ENCODE results near the gene PTPRG.

PTPRG gene

DNA sequence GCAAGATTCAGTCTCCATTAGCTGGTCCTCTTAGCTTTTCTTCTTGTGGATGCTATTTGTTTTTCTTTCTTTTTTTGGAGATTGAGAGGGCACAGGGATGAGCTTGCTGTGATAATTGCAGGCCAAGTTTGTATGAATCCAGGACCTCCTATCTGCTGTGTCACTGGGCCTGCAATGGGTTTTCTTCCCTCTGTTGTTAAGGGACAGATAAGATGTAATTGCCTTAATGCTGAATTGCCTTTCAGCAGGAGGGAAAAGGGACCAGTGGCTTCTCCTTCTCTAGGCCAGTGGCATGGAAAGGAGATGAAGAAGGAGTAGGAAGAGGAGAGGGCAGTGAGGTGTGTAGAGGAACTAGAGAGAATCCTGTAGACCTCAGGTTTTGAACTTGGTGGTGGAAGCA is 29.9 kb downstream of the PTPRG start:
- no peak for DNase-seq

DNA sequence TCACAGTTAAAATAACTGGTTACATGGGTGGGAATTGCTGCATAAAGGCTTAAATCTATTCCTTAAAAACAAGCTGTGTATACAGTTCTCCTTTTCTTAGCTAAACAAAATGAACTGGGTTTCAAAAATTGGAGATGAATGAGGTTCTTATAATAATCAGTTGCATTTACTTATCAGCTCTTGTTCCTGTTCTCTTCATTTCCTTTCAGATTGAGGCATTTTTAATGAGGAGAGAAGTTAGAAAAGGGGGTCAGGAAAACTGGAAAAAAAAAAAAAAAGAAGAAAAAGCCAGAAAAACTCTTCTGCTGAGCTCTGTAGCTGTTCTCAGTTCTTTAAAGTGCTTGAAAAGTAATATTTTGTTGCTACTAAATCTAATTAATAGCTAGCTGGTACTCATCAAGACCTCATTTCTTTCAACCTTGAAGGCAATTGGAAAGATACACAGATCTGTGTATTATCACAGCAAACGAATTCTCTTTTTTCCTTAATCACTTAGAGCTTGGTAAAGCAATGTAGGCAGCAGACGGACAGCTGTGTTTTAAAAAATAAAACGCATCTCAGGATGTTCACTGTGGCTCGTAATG is 32.2 kb downstream of the PTPRG start:
- no peak for DNase-seq

DNA sequence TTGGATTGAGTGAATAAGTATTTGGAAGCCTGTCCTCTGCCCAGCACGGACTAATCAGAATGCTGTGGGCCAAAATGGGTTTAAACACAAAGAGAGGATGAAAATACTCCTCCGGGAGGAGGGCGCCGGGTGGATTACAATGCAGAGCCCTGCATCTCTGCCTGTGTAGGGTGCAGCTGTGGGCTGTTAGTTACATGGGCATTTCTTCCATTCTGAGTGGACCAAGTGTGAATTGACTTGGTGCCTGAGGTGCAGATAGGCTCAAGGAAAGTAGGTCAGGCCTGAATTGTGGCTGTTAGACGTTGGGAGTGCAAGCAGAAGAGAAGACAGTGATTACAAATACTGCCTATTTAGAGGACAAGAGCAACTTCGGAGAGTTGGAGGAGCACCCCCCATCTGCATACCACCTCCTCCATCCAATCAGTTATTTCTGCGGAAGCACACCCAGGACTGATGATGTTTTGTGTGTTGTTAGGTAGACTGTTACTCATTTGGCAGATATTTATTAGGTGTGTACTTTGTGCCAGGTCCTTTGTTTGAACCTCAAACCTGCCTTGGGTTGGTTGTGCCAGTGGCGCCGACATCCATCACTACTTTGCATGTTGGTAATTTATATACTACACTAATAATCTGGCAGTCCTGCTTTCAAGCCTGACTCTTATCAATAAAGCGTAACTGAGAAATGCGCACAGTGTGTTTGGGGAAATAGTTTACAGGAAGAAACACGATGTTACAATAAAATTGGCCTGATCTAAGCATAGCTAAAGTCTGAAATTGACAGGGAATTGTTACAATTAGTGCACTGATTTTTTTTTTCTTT is 33.0 kb downstream of the PTPRG start:
- DNase-seq: no peak

DNA sequence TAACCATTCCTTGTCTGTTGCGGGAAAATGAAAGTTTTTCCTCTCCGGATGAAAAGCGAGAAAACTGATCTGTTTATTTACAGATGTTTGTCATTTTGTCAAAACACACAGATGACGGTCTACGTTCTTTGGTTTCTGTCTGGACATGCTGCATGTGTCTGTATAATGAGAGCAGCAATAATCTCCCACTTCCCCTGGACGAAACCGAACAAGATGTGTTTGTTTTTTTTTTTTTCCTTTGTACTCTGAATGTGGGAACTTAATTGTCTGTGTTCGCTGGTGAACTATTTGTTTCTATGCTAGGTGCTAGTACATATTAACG is 33.6 kb downstream of the PTPRG start:
- no peak for DNase-seq

DNA sequence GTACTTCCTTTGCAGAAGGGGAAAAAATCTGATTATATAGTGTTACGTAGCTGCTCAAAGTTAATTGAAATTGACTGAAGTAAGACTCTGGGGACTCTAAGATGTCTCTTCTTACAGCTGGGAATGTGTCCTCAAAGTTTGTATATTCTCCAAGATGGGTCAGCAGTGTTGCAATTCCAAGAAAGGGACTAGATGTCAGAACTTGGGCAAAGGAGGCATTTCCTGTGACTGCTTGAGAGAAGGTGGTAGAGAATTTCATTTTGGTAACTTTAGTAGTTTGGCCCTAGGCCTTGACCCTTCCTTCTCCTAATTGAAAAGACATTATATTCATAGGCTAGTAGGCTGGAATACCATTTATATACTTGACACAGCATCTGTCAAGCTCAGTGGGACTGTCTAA is 33.9 kb downstream of the PTPRG start:
- DNase-seq: no peak

DNA sequence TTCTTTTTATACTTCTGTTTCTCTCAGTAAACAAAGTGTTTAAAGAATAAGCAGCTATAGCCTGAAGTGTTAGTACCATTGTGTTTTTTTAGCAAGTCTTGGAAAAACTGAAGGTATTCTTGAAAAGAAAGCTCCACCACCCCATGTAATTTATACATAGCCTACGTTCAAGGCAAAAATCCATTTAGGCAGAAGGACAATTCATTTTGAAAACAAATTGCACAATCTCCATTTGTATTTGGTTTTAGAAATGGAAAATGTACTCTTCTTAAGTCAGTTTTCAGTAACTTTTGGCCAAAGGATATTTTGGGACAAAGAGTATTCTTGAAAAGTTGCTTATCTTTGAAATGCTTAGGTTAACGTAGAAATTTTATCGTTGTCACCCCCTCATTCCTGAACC is 34.5 kb downstream of the PTPRG start:
- DNase-seq: no peak

GRCh38 chr3:61597906-61598305 is 36.5 kb downstream of the PTPRG start:
- no peak for DNase-seq

DNA sequence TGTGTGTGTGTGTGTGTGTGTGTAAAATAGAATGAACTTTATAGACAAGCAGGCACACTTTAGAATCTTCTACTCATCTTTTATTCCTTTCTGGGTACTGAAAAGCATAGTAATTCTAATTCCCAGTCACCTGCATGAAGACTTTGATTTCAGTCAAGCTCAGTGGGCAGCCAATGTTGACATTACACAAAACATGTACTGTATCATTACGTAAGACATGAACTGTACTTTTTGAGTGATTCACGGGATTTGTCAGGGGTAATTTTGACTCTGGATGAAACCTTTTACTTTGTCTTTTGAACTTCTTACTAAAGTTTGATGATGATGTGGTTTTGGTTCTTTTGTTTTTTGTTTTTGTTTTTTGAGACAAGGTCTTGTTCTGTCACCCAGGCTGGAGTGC is 38.8 kb downstream of the PTPRG start:
- DNase-seq: no peak

- DNase-seq: no peak
Measured at GRCh38 chr3:61601831-61602230, 40.5 kb downstream of the PTPRG start.

GRCh38 chr3:61602466-61602865 is 41.1 kb downstream of the PTPRG start:
- no peak for DNase-seq

DNA sequence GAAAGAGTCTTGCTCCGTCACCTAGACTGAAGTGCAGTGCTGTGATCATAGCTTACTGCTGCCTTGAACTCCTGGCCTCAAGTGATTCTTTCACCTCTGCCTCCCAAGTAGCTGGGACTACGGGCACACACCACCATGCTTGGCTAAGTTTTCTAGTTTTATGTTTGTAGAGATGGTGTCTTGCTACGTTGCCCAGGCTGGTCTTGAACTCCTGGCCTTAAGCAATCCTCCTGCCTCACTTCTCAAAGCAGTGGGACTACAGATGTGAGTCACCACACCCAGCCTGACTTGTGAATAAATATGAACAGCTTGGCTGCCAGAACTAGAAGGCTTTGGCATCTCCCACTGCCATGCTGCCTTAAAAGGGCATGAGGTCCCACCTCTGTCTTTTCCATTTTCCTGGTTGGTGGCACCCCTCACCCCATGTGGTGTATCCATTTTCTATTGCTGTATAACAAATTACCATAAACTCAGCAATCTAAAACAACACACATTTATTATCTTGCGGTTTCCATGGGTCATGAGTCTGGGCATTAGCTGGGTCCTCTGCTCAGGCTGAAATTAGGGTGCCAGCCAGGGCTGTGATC is 44.3 kb downstream of the PTPRG start:
- no peak for DNase-seq

DNA sequence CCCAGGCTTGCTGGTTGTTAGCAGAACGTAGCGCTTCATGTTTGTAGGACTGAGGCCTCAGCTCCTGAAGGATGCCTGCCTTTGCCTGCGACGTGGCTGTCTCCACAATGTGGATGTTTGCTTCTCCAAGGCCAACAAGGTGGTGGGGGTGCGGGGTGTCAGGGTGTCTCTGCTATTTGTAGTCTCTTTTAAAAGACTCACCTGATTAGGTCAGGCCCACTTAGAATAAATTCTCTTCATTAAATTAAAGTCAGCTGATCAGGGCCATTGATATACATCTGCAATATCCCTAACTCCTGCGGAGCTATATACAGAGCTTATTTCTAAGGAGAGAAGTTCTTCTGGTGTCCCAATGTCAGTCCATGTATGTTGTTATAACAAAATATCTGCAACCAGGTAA is 44.8 kb downstream of the PTPRG start:
- no peak for DNase-seq

- DNase-seq: no peak
Measured at GRCh38 chr3:61608072-61608471, 46.7 kb downstream of the PTPRG start.

DNA sequence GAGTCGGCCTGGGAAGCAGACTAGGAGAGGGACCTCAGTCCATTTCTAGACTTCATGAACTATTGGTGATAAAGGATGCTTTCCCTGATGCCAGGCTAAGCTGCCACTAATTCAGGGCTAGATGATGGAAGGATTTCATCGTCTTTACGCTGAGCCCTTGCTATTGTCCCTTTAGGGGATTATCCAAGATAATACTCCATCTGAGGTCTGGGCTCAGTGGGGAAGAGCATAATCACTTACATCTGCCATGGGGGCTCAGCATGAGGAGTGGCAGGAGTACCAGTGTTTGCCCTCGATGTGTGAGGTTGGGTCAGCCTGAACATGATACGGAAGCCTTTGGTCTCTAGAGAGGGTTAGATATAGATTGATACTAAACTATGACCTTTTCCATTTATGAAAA is 47.3 kb downstream of the PTPRG start:
- no peak for DNase-seq

DNA sequence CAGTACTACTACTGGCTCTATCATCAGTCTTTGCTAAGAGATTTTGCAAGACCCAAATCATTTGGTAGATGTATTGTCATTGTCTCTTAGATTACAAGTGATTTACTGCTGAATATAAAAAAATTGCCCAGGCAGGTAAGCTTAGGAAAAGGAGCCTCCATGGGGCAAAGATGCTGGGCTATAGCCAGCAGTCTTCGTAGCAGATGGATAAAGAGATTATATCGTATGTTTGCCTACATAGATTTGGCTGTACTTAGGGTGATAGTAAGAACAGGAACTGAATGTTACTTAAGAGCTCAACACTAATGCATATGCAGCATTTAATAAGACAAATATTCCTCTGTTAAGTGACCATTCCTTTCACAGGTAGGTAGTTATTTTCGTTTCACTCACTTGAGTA is 48.9 kb downstream of the PTPRG start:
- DNase-seq: no peak

GRCh38 chr3:61612211-61613194 is 51.1 kb downstream of the PTPRG start:
- no peak for DNase-seq

DNA sequence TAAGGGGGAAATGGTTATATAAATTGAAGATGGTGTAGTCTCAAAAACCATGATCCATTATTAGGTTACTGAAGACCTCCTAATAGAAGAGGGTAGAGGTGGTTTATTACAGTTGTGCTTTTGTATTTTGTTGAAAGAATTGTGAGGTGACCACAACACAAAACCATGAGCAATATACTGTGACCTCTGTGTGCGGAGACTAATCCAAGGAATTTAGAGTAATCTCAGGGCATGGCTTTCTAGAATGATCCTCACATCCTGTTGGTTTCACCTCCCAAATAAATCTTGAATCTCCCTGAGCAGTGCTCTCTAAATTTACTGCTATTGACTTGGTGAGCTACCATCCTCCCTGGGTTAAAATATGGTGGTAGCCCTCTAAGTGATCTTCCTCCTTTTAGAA is 52.3 kb downstream of the PTPRG start:
- DNase-seq: no peak

DNA sequence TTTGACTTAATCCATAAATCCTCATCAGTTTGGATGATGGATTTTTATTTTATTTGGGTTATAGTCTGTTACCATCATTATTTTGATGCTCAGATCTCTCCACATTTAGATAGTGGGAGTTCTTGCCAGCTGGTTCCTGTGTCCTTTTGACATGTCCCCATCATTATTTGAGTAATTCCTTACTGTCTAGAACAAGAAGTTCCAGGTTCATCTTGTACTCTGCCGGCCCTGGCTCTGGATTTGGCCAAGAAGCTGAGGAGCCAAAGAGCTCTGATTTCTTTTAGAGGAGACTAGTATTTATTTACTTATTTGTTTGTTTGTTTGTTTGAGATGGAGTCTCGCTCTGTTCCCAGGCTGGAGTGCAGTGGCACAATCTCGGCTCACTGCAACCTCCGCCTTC is 54.3 kb downstream of the PTPRG start:
- DNase-seq: no peak

DNA sequence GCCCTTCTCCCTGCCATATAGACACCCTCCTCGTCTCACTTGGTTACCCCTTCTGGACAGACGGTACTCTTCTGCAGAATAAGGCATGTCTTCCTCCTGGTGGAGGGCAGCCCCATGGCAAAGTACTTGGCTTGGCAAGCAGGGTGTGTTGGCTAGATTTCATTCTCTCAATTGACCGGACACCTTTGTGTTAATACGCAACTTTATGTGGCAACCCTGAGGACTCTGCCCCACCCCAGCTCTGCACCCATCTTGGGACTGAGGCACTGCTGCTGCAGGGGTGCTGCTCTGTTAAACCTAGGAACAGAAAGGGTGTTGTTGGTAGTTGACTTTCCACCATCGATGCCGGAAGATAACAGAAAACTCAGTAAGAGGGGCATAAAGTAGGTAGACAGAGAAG is 55.2 kb downstream of the PTPRG start:
- no peak for DNase-seq

- no peak for DNase-seq
Measured at GRCh38 chr3:61617041-61617440, 55.7 kb downstream of the PTPRG start.

GRCh38 chr3:61617651-61618050 is 56.3 kb downstream of the PTPRG start:
- DNase-seq: no peak

DNA sequence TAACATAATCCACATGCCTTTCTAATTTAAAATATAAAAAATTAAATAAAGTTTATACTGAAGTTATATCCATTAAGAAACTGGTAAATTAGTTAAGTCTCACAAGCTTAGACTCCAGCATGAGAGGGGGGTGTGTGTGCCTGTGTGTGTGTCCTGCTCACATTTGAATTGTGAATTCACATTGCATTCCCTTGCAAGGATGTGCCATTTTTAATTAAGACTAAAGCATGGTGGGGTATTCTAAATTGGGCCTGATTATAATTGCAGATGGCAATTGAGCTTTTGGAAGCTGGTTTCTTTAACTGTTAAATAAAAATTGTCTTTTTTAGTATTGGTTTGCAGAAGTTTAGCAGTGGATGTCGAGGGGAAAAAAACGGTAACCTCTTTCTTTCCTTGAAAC is 56.9 kb downstream of the PTPRG start:
- DNase-seq: no peak

- DNase-seq: no peak
Measured at GRCh38 chr3:61618871-61619270, 57.5 kb downstream of the PTPRG start.

GRCh38 chr3:61620073-61620472 is 58.7 kb downstream of the PTPRG start:
- no peak for DNase-seq

Data from hematopoietic multipotent progenitor cell treated with erythropoietin and hydrocortisone succinate and interleukin-3 and kit ligand, for 6 days (in vitro differentiated cells).